ENCODE measurements around the gene ZC3H12C. TPM values are rescaled to one million over a fixed set of nuclear protein-coding genes. Genes with fewer than 3 reads are reported as not detected.
"Not testable (repeated sequence)": the region's sequence is repeated elsewhere in the genome, so short reads cannot be mapped to it uniquely, and the experiment has no call there.

ZC3H12C gene
- total RNA-seq, 8 experiments from 2014 or later: 3.4 to 24.7 (median 9.3) TPM

GRCh38 chr11:110068001-110068400 lies 25.2 kb upstream of the ZC3H12C start:
- not testable (repeated sequence) for ATAC-seq (replicated peaks in 6 of 8); H3K27ac ChIP-seq; H3K4me1 ChIP-seq (replicated peaks in 1 of 2); H3K4me3 ChIP-seq
- in situ Hi-C loops (cut with MboI; ENCODE audit: low pct_unique_long_range_greater_than_20kb in 2 of 9, low sequenced_read_pairs in 9 of 9, unreplicated experiment in 9 of 9): loop anchor here in 2 of 9 experiments (25.0 kb wide), 1 partner anchor 106 kb away; no protein-coding TSS in a partner anchor
- 83 to 100% (median 94%) methylated on average over 1 to 4 of the region's 4 CpGs; no CpG with 5 or more reads in 1 of the 10 experiments for WGBS, 10 experiments

GRCh38 chr11:110069158-110069737 lies 23.9 kb upstream of the ZC3H12C start:
- WGBS, 10 experiments: 0 to 100% (median 82%) methylated on average over 2 to 7 of the region's 7 CpGs; no CpG with 5 or more reads in 3 of the 10 experiments
- no peak overlapping the region for H3K4me3 ChIP-seq
- ATAC-seq (replicated peaks in 6 of 8): peak in 4 of 8 experiments; percentile 43 to 97 (median 94)
- in situ Hi-C loops (cut with MboI; ENCODE audit: low pct_unique_long_range_greater_than_20kb in 2 of 9, low sequenced_read_pairs in 9 of 9, unreplicated experiment in 9 of 9): loop anchor here in 2 of 9 experiments (25.0 kb wide), 1 partner anchor 107 kb away; no protein-coding TSS in a partner anchor
- no peak overlapping the region for H3K27ac ChIP-seq
- H3K4me1 ChIP-seq (replicated peaks in 1 of 2): no peaks in the 10 kb centered on the region

GRCh38 chr11:110070176-110070575 lies 23.0 kb upstream of the ZC3H12C start:
- H3K4me3 ChIP-seq: no peak overlapping the region
- WGBS, 10 experiments: 75 to 100% (median 92%) methylated on average over 1 to 3 of the region's 3 CpGs; no CpG with 5 or more reads in 1 of the 10 experiments
- in situ Hi-C loops (cut with MboI; ENCODE audit: low pct_unique_long_range_greater_than_20kb in 2 of 9, low sequenced_read_pairs in 9 of 9, unreplicated experiment in 9 of 9): loop anchor here in 3 of 9 experiments (10.0 to 25.0 kb wide), 2 partner anchors 108 to 115 kb away; no protein-coding TSS in a partner anchor
- H3K27ac ChIP-seq: no peak overlapping the region
- no peaks in the 10 kb centered on the region for H3K4me1 ChIP-seq (replicated peaks in 1 of 2)
- no peak for ATAC-seq (replicated peaks in 6 of 8)

GRCh38 chr11:110071197-110071596 lies 22.0 kb upstream of the ZC3H12C start:
- H3K4me1 ChIP-seq (replicated peaks in 1 of 2): peaks cover 7 to 9% of the 10 kb centered on the region in 2 donors
- ATAC-seq (replicated peaks in 6 of 8): no peak
- in situ Hi-C loops (cut with MboI; ENCODE audit: low pct_unique_long_range_greater_than_20kb in 2 of 9, low sequenced_read_pairs in 9 of 9, unreplicated experiment in 9 of 9): loop anchor here in 3 of 9 experiments (10.0 to 25.0 kb wide), 2 partner anchors 109 to 116 kb away; no protein-coding TSS in a partner anchor
- 84 to 100% (median 100%) methylated on average over 1 to 2 of the region's 2 CpGs; no CpG with 5 or more reads in 5 of the 10 experiments for WGBS, 10 experiments
- H3K27ac ChIP-seq: no peak overlapping the region
- no peak overlapping the region for H3K4me3 ChIP-seq

- in situ Hi-C loops (cut with MboI; ENCODE audit: low pct_unique_long_range_greater_than_20kb in 2 of 9, low sequenced_read_pairs in 9 of 9, unreplicated experiment in 9 of 9): loop anchor here in 3 of 9 experiments (10.0 to 25.0 kb wide), 2 partner anchors 111 to 118 kb away; no protein-coding TSS in a partner anchor
- H3K4me1 ChIP-seq (replicated peaks in 1 of 2): peaks cover 25 to 26% of the 10 kb centered on the region in 2 donors
Measured at GRCh38 chr11:110072930-110073329, 20.3 kb upstream of the ZC3H12C start.

GRCh38 chr11:110074499-110074898 lies 18.7 kb upstream of the ZC3H12C start:
- peaks cover 28 to 30% of the 10 kb centered on the region in 2 donors for H3K4me1 ChIP-seq (replicated peaks in 1 of 2)
- WGBS, 10 experiments: 80 to 100% (median 91%) methylated on average over 1 to 6 of the region's 7 CpGs; no CpG with 5 or more reads in 2 of the 10 experiments
- ATAC-seq (replicated peaks in 6 of 8): no peak
- no peak overlapping the region for H3K27ac ChIP-seq
- no peak overlapping the region for H3K4me3 ChIP-seq
- in situ Hi-C loops (cut with MboI; ENCODE audit: low pct_unique_long_range_greater_than_20kb in 2 of 9, low sequenced_read_pairs in 9 of 9, unreplicated experiment in 9 of 9): loop anchor here in 3 of 9 experiments (10.0 to 25.0 kb wide), 2 partner anchors 112 to 120 kb away; no protein-coding TSS in a partner anchor

More at GRCh38 chr11:110072930-110073329, 20.3 kb upstream of the ZC3H12C start:
- no peak for ATAC-seq (replicated peaks in 6 of 8)
- Histone ChIP-seq H3K27ac (no peak overlapping the region), H3K4me3 (no peak overlapping the region)

GRCh38 chr11:110075105-110075846 lies 17.9 kb upstream of the ZC3H12C start:
- no peak overlapping the region for H3K4me3 ChIP-seq
- ATAC-seq (replicated peaks in 6 of 8): no peak
- in situ Hi-C loops (cut with MboI; ENCODE audit: low pct_unique_long_range_greater_than_20kb in 2 of 9, low sequenced_read_pairs in 9 of 9, unreplicated experiment in 9 of 9): loop anchor here in 1 of 9 experiments (10.0 kb wide), 1 partner anchor 120 kb away; no protein-coding TSS in a partner anchor
- H3K4me1 ChIP-seq (replicated peaks in 1 of 2): peaks cover 28 to 30% of the 10 kb centered on the region in 2 donors
- H3K27ac ChIP-seq: no peak overlapping the region
- WGBS, 10 experiments: 36 to 100% (median 88%) methylated on average over 1 to 11 of the region's 12 CpGs

GRCh38 chr11:110075847-110076208 lies 17.4 kb upstream of the ZC3H12C start:
- Histone ChIP-seq H3K4me3 (no peak overlapping the region), H3K4me1 (replicated peaks in 1 of 2) (peaks cover 28 to 30% of the 10 kb centered on the region in 2 donors), H3K27ac (no peak overlapping the region)
- in situ Hi-C loops (cut with MboI; ENCODE audit: low pct_unique_long_range_greater_than_20kb in 2 of 9, low sequenced_read_pairs in 9 of 9, unreplicated experiment in 9 of 9): loop anchor here in 1 of 9 experiments (10.0 kb wide), 1 partner anchor 121 kb away; no protein-coding TSS in a partner anchor
- WGBS, 10 experiments: 48 to 100% (median 83%) methylated on average over 1 to 4 of the region's 4 CpGs; no CpG with 5 or more reads in 1 of the 10 experiments
- ATAC-seq (replicated peaks in 6 of 8): no peak

- peak; percentile 60 to 93 (median 77) for ATAC-seq (replicated peaks in 6 of 8)
- Histone ChIP-seq H3K4me3 (no peak overlapping the region), H3K4me1 (replicated peaks in 1 of 2) (peaks cover 28 to 30% of the 10 kb centered on the region in 2 donors), H3K27ac (peak overlapping the region in 1 of 2 donors; percentile 52)
- 0 to 80% (median 20%) methylated on average over 1 to 6 of the region's 7 CpGs for WGBS, 10 experiments
- in situ Hi-C loops (cut with MboI; ENCODE audit: low pct_unique_long_range_greater_than_20kb in 2 of 9, low sequenced_read_pairs in 9 of 9, unreplicated experiment in 9 of 9): loop anchor here in 1 of 9 experiments (10.0 kb wide), 1 partner anchor 122 kb away; no protein-coding TSS in a partner anchor
Measured at GRCh38 chr11:110076371-110076965, 16.7 kb upstream of the ZC3H12C start.

- H3K4me1 ChIP-seq (replicated peaks in 1 of 2): peaks cover 28 to 30% of the 10 kb centered on the region in 2 donors
- H3K27ac ChIP-seq: peak overlapping the region; percentile 46 to 51
- peak in 3 of 8 experiments; percentile 1 to 3 (median 1) for ATAC-seq (replicated peaks in 6 of 8)
- no peak overlapping the region for H3K4me3 ChIP-seq
- in situ Hi-C loops (cut with MboI; ENCODE audit: low pct_unique_long_range_greater_than_20kb in 2 of 9, low sequenced_read_pairs in 9 of 9, unreplicated experiment in 9 of 9): loop anchor here in 1 of 9 experiments (10.0 kb wide), 1 partner anchor 123 kb away; no protein-coding TSS in a partner anchor
- 14 to 100% (median 100%) methylated on average over 1 of the region's 1 CpG; no CpG with 5 or more reads in 1 of the 10 experiments for WGBS, 10 experiments
Measured at GRCh38 chr11:110077346-110077745, 15.8 kb upstream of the ZC3H12C start.

GRCh38 chr11:110077831-110078325 lies 15.3 kb upstream of the ZC3H12C start:
- Histone ChIP-seq H3K4me3 (no peak overlapping the region), H3K4me1 (replicated peaks in 1 of 2) (peaks cover 29 to 30% of the 10 kb centered on the region in 2 donors), H3K27ac (peak overlapping the region; percentile 46 to 51)
- in situ Hi-C loops (cut with MboI; ENCODE audit: low pct_unique_long_range_greater_than_20kb in 2 of 9, low sequenced_read_pairs in 9 of 9, unreplicated experiment in 9 of 9): loop anchor here in 1 of 9 experiments (10.0 kb wide), 1 partner anchor 123 kb away; no protein-coding TSS in a partner anchor
- peak in 7 of 8 experiments; percentile 56 to 92 (median 87) for ATAC-seq (replicated peaks in 6 of 8)
- 0 to 49% (median 11%) methylated on average over 1 to 5 of the region's 6 CpGs; no CpG with 5 or more reads in 1 of the 10 experiments for WGBS, 10 experiments

- Histone ChIP-seq H3K4me3 (no peak overlapping the region), H3K4me1 (replicated peaks in 1 of 2) (peaks cover 30 to 31% of the 10 kb centered on the region in 2 donors), H3K27ac (no peak overlapping the region)
- in situ Hi-C loops (cut with MboI; ENCODE audit: low pct_unique_long_range_greater_than_20kb in 2 of 9, low sequenced_read_pairs in 9 of 9, unreplicated experiment in 9 of 9): loop anchor here in 1 of 9 experiments (10.0 kb wide), 1 partner anchor 124 kb away; no protein-coding TSS in a partner anchor
- no peak for ATAC-seq (replicated peaks in 6 of 8)
- WGBS, 10 experiments: 75 to 100% (median 100%) methylated on average over 1 of the region's 1 CpG
Measured at GRCh38 chr11:110078923-110079544, 14.2 kb upstream of the ZC3H12C start.
